ENCODE results near the gene MYD88.

- TF ChIP-seq CTCF (IDR thresholded peaks at IDR 0.05) (no peak), SIN3A (IDR thresholded peaks at IDR 0.05; ENCODE audit: borderline replicate concordance, insufficient read depth, low read depth, low read length) (no peak), POLR2AphosphoS5 (IDR thresholded peaks at IDR 0.05; ENCODE audit: low read depth, low read length) (no peak), TCF7L2 (IDR thresholded peaks at IDR 0.05; ENCODE audit: low read depth, low read length) (no peak)
- TF ChIP-seq, protein P1, sequence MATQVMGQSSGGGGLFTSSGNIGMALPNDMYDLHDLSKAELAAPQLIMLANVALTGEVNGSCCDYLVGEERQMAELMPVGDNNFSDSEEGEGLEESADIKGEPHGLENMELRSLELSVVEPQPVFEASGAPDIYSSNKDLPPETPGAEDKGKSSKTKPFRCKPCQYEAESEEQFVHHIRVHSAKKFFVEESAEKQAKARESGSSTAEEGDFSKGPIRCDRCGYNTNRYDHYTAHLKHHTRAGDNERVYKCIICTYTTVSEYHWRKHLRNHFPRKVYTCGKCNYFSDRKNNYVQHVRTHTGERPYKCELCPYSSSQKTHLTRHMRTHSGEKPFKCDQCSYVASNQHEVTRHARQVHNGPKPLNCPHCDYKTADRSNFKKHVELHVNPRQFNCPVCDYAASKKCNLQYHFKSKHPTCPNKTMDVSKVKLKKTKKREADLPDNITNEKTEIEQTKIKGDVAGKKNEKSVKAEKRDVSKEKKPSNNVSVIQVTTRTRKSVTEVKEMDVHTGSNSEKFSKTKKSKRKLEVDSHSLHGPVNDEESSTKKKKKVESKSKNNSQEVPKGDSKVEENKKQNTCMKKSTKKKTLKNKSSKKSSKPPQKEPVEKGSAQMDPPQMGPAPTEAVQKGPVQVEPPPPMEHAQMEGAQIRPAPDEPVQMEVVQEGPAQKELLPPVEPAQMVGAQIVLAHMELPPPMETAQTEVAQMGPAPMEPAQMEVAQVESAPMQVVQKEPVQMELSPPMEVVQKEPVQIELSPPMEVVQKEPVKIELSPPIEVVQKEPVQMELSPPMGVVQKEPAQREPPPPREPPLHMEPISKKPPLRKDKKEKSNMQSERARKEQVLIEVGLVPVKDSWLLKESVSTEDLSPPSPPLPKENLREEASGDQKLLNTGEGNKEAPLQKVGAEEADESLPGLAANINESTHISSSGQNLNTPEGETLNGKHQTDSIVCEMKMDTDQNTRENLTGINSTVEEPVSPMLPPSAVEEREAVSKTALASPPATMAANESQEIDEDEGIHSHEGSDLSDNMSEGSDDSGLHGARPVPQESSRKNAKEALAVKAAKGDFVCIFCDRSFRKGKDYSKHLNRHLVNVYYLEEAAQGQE (IDR thresholded peaks at IDR 0.05; ENCODE audit: insufficient read depth in 1 of 2, low read depth in 2 of 2, low read length in 1 of 2), result no peak
Observed at GRCh38 chr3:38177181-38177580, 38.7 kb downstream of the MYD88 start.
